Neuronal stem cell (in vitro differentiated cells): ENCODE measurements around the gene XYLT1.
A peak's percentile ranks its signal among the peaks of the same experiment; 100 is the strongest.

Source experiments
- DNase-seq: peaks from one replicate; pipeline ENCODE4 v3.0.0-alpha.2; 2013; ENCODE audit warnings: low spot score
- H2AFZ ChIP-seq: one replicate; pipeline ENCODE4 v1.6.1; 2013; ENCODE audit warnings: mild to moderate bottlenecking, low read length, inconsistent platforms
- H2AK5ac ChIP-seq: 2 replicates; pipeline ENCODE4 v1.6.1; 2013; ENCODE audit warnings: low read depth, mild to moderate bottlenecking, inconsistent platforms, low read length, moderate library complexity, mixed read lengths
- H2BK120ac ChIP-seq: 2 replicates; pipeline ENCODE4 v1.6.1; 2013; ENCODE audit warnings: low read depth, mild to moderate bottlenecking, inconsistent platforms, low read length, moderate library complexity, mixed read lengths
- H2BK12ac ChIP-seq: one replicate; pipeline ENCODE4 v1.6.1; 2013; ENCODE audit warnings: low read length, inconsistent platforms
- H2BK15ac ChIP-seq: 2 replicates; pipeline ENCODE4 v1.6.1; 2013; ENCODE audit warnings: mild to moderate bottlenecking, low read length, inconsistent platforms, mixed read lengths
- H2BK5ac ChIP-seq: one replicate; pipeline ENCODE4 v1.6.1; 2013; ENCODE audit warnings: inconsistent platforms, mild to moderate bottlenecking, low read length, moderate library complexity
- H3K14ac ChIP-seq: one replicate; pipeline ENCODE4 v1.6.1; 2013; ENCODE audit warnings: low read length, inconsistent platforms
- H3K18ac ChIP-seq: 2 replicates; pipeline ENCODE4 v1.6.1; 2013; ENCODE audit warnings: low read length, inconsistent platforms
- H3K23ac ChIP-seq: 2 replicates; pipeline ENCODE4 v1.6.1; 2013; ENCODE audit warnings: low read depth, mild to moderate bottlenecking, mixed read lengths, low read length, inconsistent platforms; ENCODE audit not compliant: poor library complexity
- H3K27ac ChIP-seq: replicated peaks from 3 replicates; pipeline ENCODE4 v1.5.1; 2013; ENCODE audit warnings: low read length, inconsistent platforms
- H3K27me3 ChIP-seq, 3 experiments: 2 replicates each; pipeline ENCODE4 v1.6.1; 2013; ENCODE audit warnings: low read length in 3 of 3, mild to moderate bottlenecking in 2 of 3, inconsistent platforms in 1 of 3, low read depth in 1 of 3, mixed read lengths in 1 of 3, moderate library complexity in 1 of 3; ENCODE audit not compliant: control insufficient read depth in 3 of 3, insufficient read depth in 3 of 3
- H3K36me3 ChIP-seq, 2 donors: replicated peaks in 1 of 2; 2 replicates each; pipeline ENCODE4 v1.6.1; 2013; ENCODE audit warnings: low read length in 2 of 2; ENCODE audit not compliant: control insufficient read depth in 2 of 2, insufficient read depth in 2 of 2
- H3K4ac ChIP-seq: 2 replicates; pipeline ENCODE4 v1.6.1; 2013; ENCODE audit warnings: inconsistent platforms, mild to moderate bottlenecking, low read length, moderate library complexity
- H3K4me1 ChIP-seq, 2 donors: 1 replicate in 1 of 2; 2 replicates in 1 of 2; pipeline ENCODE4 v1.6.1; 2013; ENCODE audit warnings: low read length in 2 of 2, low read depth in 1 of 2; ENCODE audit not compliant: control insufficient read depth in 2 of 2, insufficient read depth in 1 of 2
- H3K4me2 ChIP-seq: one replicate; pipeline ENCODE4 v1.6.1; 2013; ENCODE audit warnings: mild to moderate bottlenecking, low read length, inconsistent platforms; ENCODE audit not compliant: insufficient read depth, poor library complexity, severe bottlenecking
- H3K4me3 ChIP-seq, 2 donors: 2 replicates each; pipeline ENCODE4 v1.5.1; 2013; ENCODE audit warnings: low read length in 2 of 2, mild to moderate bottlenecking in 2 of 2, inconsistent platforms in 1 of 2, moderate library complexity in 1 of 2
- H3K79me1 ChIP-seq: one replicate; pipeline ENCODE4 v1.6.1; 2013; ENCODE audit warnings: low read depth, mild to moderate bottlenecking, inconsistent platforms, low read length, moderate library complexity
- H3K9ac ChIP-seq: one replicate; pipeline ENCODE4 v1.6.1; 2013; ENCODE audit warnings: mild to moderate bottlenecking, low read depth, low read length, inconsistent platforms; ENCODE audit not compliant: poor library complexity
- H3K9me3 ChIP-seq, 2 donors: replicated peaks in 1 of 2; 2 replicates each; pipeline versions ENCODE3 to v1.6.1; 2013; ENCODE audit warnings: low read length in 2 of 2, mild to moderate bottlenecking in 2 of 2, inconsistent platforms in 1 of 2, low read depth in 1 of 2, mixed read lengths in 1 of 2, moderate library complexity in 1 of 2; ENCODE audit not compliant: control insufficient read depth in 2 of 2, insufficient read depth in 1 of 2
- H4K8ac ChIP-seq: one replicate; pipeline ENCODE4 v1.6.1; 2013; ENCODE audit warnings: low read depth, mild to moderate bottlenecking, inconsistent platforms, low read length, moderate library complexity
- H4K91ac ChIP-seq: one replicate; pipeline ENCODE4 v1.6.1; 2013; ENCODE audit warnings: low read length, low read depth, mild to moderate bottlenecking, inconsistent platforms; ENCODE audit not compliant: poor library complexity
- WGBS, 2 donors: extraction: QIAGEN DNeasy Blood & Tissue Kit; methylation state at CpG; one replicate each; pipeline ENCODE4 v1.1.7; 2013; ENCODE audit warnings: missing lambda C conversion rate in 2 of 2, mixed read lengths in 1 of 2; ENCODE audit not compliant: insufficient read length in 2 of 2, insufficient replicate concordance in 1 of 2; ENCODE audit errors: extremely low coverage in 2 of 2; 5-methylcytosine and 5-hydroxymethylcytosine counted together

XYLT1 gene

GRCh38 chr16:17259751-17260270 is 210.9 kb downstream of the XYLT1 start:
- no peak overlapping the region for H4K8ac ChIP-seq
- no peaks in the 10 kb centered on the region for H3K36me3 ChIP-seq
- no peak overlapping the region for H2AK5ac ChIP-seq
- peaks cover 5 to 8% of the 10 kb centered on the region in 2 donors for H3K4me1 ChIP-seq
- H3K23ac ChIP-seq: no peak overlapping the region
- H3K4me3 ChIP-seq: no peak overlapping the region
- H2BK12ac ChIP-seq: no peak overlapping the region
- H4K91ac ChIP-seq: no peak overlapping the region
- H2BK120ac ChIP-seq: no peak overlapping the region
- no peak overlapping the region for H2AFZ ChIP-seq
- no peaks in the 10 kb centered on the region for H3K9me3 ChIP-seq
- no peak overlapping the region for H3K27ac ChIP-seq
- no peaks in the 10 kb centered on the region for H3K79me1 ChIP-seq
- H3K27me3 ChIP-seq: no peaks in the 10 kb centered on the region
- H3K18ac ChIP-seq: no peak overlapping the region
- WGBS, 2 donors: no CpG with 5 or more reads among the region's 6 CpGs
- no peak overlapping the region for H3K4ac ChIP-seq
- H2BK5ac ChIP-seq: no peak overlapping the region
- no peak overlapping the region for H2BK15ac ChIP-seq
- H3K9ac ChIP-seq: no peak overlapping the region
- DNase-seq: no peak
- no peak overlapping the region for H3K14ac ChIP-seq
- no peak overlapping the region for H3K4me2 ChIP-seq

- WGBS, 2 donors: no CpG with 5 or more reads among the region's 23 CpGs
- Histone ChIP-seq H4K8ac (no peak overlapping the region), H2BK15ac (no peak overlapping the region), H3K36me3 (no peaks in the 10 kb centered on the region), H4K91ac (no peak overlapping the region), H3K9ac (peak overlapping the region; percentile 46), H3K9me3 (no peaks in the 10 kb centered on the region), H3K4ac (no peak overlapping the region), H2BK12ac (no peak overlapping the region), H3K27me3 (no peaks in the 10 kb centered on the region), H3K23ac (no peak overlapping the region), H2BK120ac (no peak overlapping the region), H3K4me2 (no peak overlapping the region), H3K18ac (peak overlapping the region; percentile 21), H3K14ac (no peak overlapping the region), H2AK5ac (no peak overlapping the region), H3K27ac (no peak overlapping the region), H2BK5ac (peak overlapping the region; percentile 49), H3K79me1 (no peaks in the 10 kb centered on the region), H2AFZ (no peak overlapping the region), H3K4me3 (no peak overlapping the region), H3K4me1 (peaks cover 5 to 8% of the 10 kb centered on the region in 2 donors)
- no peak for DNase-seq
Measured at GRCh38 chr16:17258848-17259713, 211.7 kb downstream of the XYLT1 start.

- Histone ChIP-seq H3K79me1 (no peaks in the 10 kb centered on the region), H3K18ac (no peak overlapping the region), H3K9me3 (no peaks in the 10 kb centered on the region), H3K9ac (no peak overlapping the region), H3K4me3 (no peak overlapping the region), H2BK120ac (no peak overlapping the region), H3K4me2 (no peak overlapping the region), H3K27me3 (no peaks in the 10 kb centered on the region), H2BK5ac (no peak overlapping the region), H2AK5ac (no peak overlapping the region), H3K27ac (no peak overlapping the region), H3K4ac (no peak overlapping the region), H3K4me1 (peaks cover 5 to 8% of the 10 kb centered on the region in 2 donors), H3K36me3 (no peaks in the 10 kb centered on the region), H2AFZ (no peak overlapping the region), H2BK15ac (no peak overlapping the region), H4K91ac (no peak overlapping the region), H3K14ac (no peak overlapping the region), H4K8ac (no peak overlapping the region), H3K23ac (no peak overlapping the region), H2BK12ac (no peak overlapping the region)
- no CpG with 5 or more reads among the region's 2 CpGs for WGBS, 2 donors
- no peak for DNase-seq
Measured at GRCh38 chr16:17258077-17258599, 212.6 kb downstream of the XYLT1 start.

GRCh38 chr16:17257426-17258023 is 213.2 kb downstream of the XYLT1 start:
- Histone ChIP-seq H3K4me1 (peaks cover 5 to 8% of the 10 kb centered on the region in 2 donors), H3K36me3 (no peaks in the 10 kb centered on the region), H2BK120ac (no peak overlapping the region), H3K14ac (no peak overlapping the region), H3K79me1 (no peaks in the 10 kb centered on the region), H2AK5ac (no peak overlapping the region), H3K9ac (no peak overlapping the region), H3K18ac (no peak overlapping the region), H4K91ac (no peak overlapping the region), H3K4me3 (no peak overlapping the region), H3K9me3 (no peaks in the 10 kb centered on the region), H2BK12ac (no peak overlapping the region), H2BK5ac (no peak overlapping the region), H4K8ac (no peak overlapping the region), H3K27ac (no peak overlapping the region), H3K4ac (no peak overlapping the region), H3K23ac (no peak overlapping the region), H3K27me3 (no peaks in the 10 kb centered on the region), H2AFZ (no peak overlapping the region), H2BK15ac (no peak overlapping the region), H3K4me2 (no peak overlapping the region)
- no CpG with 5 or more reads among the region's 13 CpGs for WGBS, 2 donors
- DNase-seq: no peak
